HPDE6-E6E7 (cell line): ENCODE results near the gene NR1D2.
A peak's percentile ranks its signal among the peaks of the same experiment; 100 is the strongest.

Experiments used
- DNase-seq: peaks from one replicate; pipeline ENCODE4 v3.0.0; 2011; ENCODE audit warnings: missing footprints; ENCODE audit errors: extremely low spot score

Gene NR1D2

GRCh38 chr3:23931597-23931996 is 13.5 kb upstream of the NR1D2 start:
- no peak for DNase-seq

GRCh38 chr3:23932571-23932970 is 12.5 kb upstream of the NR1D2 start:
- DNase-seq = no peak

GRCh38 chr3:23934253-23934652 is 10.8 kb upstream of the NR1D2 start:
- DNase-seq = no peak

- DNase-seq = no peak
Observed at GRCh38 chr3:23937296-23937695, 7.8 kb upstream of the NR1D2 start.

- DNase-seq = no peak
Observed at GRCh38 chr3:23938688-23939087, 6.4 kb upstream of the NR1D2 start.

- no peak for DNase-seq
Observed at GRCh38 chr3:23940775-23941174, 4.3 kb upstream of the NR1D2 start.

- DNase-seq = no peak
Observed at GRCh38 chr3:23941440-23941839, 3.6 kb upstream of the NR1D2 start.

- DNase-seq = no peak
Observed at GRCh38 chr3:23942546-23942945, 2.5 kb upstream of the NR1D2 start.

- DNase-seq = no peak
Observed at GRCh38 chr3:23944007-23944783, 891 bp upstream of the NR1D2 start.

GRCh38 chr3:23945663-23945912 is 502 bp downstream of the NR1D2 start:
- no peak for DNase-seq

- peak; percentile 58 for DNase-seq
Observed at GRCh38 chr3:23945913-23946687, 1.0 kb downstream of the NR1D2 start.

- no peak for DNase-seq
Observed at GRCh38 chr3:23948761-23949160, 3.7 kb downstream of the NR1D2 start.

GRCh38 chr3:23949784-23950183 is 4.7 kb downstream of the NR1D2 start:
- DNase-seq = no peak

GRCh38 chr3:23950293-23950692 is 5.2 kb downstream of the NR1D2 start:
- no peak for DNase-seq

GRCh38 chr3:23952646-23953045 is 7.6 kb downstream of the NR1D2 start:
- DNase-seq = no peak

- DNase-seq = no peak
Observed at GRCh38 chr3:23953523-23953922, 8.4 kb downstream of the NR1D2 start.

- DNase-seq = no peak
Observed at GRCh38 chr3:23954144-23954543, 9.1 kb downstream of the NR1D2 start.

GRCh38 chr3:23956701-23957100 is 11.6 kb downstream of the NR1D2 start:
- DNase-seq = no peak

GRCh38 chr3:23959135-23959900 is 14.2 kb downstream of the NR1D2 start:
- DNase-seq = peak; percentile 53

GRCh38 chr3:23960649-23961048 is 15.6 kb downstream of the NR1D2 start:
- DNase-seq = no peak

GRCh38 chr3:23961066-23961465 is 16.0 kb downstream of the NR1D2 start:
- no peak for DNase-seq

GRCh38 chr3:23961913-23962312 is 16.8 kb downstream of the NR1D2 start:
- no peak for DNase-seq
